HepG2 (cell line): ENCODE data around the gene PATL2.

Experiments used
- CTCF ChIP-seq: sonication (generic); formaldehyde crosslinking; IDR thresholded peaks from 2 replicates; pipeline ENCODE4 v1.5.0; 2020; ENCODE audit warnings: mild to moderate bottlenecking, missing genetic modification reagents, moderate library complexity
- DR1 ChIP-seq: sonication (generic); formaldehyde crosslinking; IDR thresholded peaks from 2 replicates; pipeline ENCODE4 v1.8.0; 2021; ENCODE audit warnings: mild to moderate bottlenecking, missing genetic modification reagents, inconsistent platforms
- EZH2 ChIP-seq: conservative IDR thresholded peaks from 2 replicates; pipeline ENCODE4 v1.6.1; 2012; ENCODE audit warnings: mild to moderate bottlenecking, low read depth, low read length, moderate library complexity
- HINFP ChIP-seq: sonication (generic); formaldehyde crosslinking; IDR thresholded peaks from 2 replicates; pipeline ENCODE4 v1.4.0; 2020; ENCODE audit warnings: low read depth, mild to moderate bottlenecking, missing genetic modification reagents
- POLR2A ChIP-seq, 2 experiments: IDR thresholded peaks; 2 replicates each; pipeline ENCODE4 v1.6.1; 2011; ENCODE audit warnings: low read depth in 2 of 2, low read length in 2 of 2, mild to moderate bottlenecking in 1 of 2, moderate library complexity in 1 of 2; ENCODE audit not compliant: insufficient read depth in 1 of 2
- PPARG ChIP-seq: conservative IDR thresholded peaks from 2 replicates; pipeline ENCODE4 v1.6.1; 2016; ENCODE audit warnings: missing biosample characterization, missing genetic modification reagents
- RBAK ChIP-seq: sonication (generic); formaldehyde crosslinking; IDR thresholded peaks from 2 replicates; pipeline ENCODE4 v1.5.1; 2020; ENCODE audit warnings: mild to moderate bottlenecking, missing genetic modification reagents
- TAF1 ChIP-seq: sonication (generic); formaldehyde crosslinking; IDR thresholded peaks from 2 replicates; pipeline ENCODE4 v1.4.0; 2020; ENCODE audit warnings: missing genetic modification reagents
- TCF12 ChIP-seq, 2 experiments: fragments of 450-650 bp in 1 of 2; sonication (generic) in 1 of 2; formaldehyde crosslinking in 1 of 2; IDR thresholded peaks; 2 replicates each; pipeline versions ENCODE4 v1.6.1 to v1.8.0; 2017 to 2022; ENCODE audit warnings: antibody characterized with exemption in 1 of 2, mild to moderate bottlenecking in 1 of 2, missing genetic modification reagents in 1 of 2, moderate library complexity in 1 of 2
- ZBTB21 ChIP-seq: sonication (generic); formaldehyde crosslinking; IDR thresholded peaks from 2 replicates; pipeline ENCODE4 v1.4.0; 2020; ENCODE audit warnings: missing genetic modification reagents
- ZNF274 ChIP-seq: sonication (generic); formaldehyde crosslinking; IDR thresholded peaks from 2 replicates; pipeline ENCODE4 v1.5.1; 2020; ENCODE audit warnings: mild to moderate bottlenecking, missing genetic modification reagents
- ZNF329 ChIP-seq: sonication (generic); formaldehyde crosslinking; IDR thresholded peaks from 2 replicates; pipeline ENCODE4 v1.9.0; 2021; ENCODE audit warnings: low read depth, mild to moderate bottlenecking, missing genetic modification reagents
- ZNF563 ChIP-seq: sonication (generic); formaldehyde crosslinking; IDR thresholded peaks from 2 replicates; pipeline ENCODE4 v1.8.0; 2022; ENCODE audit warnings: mild to moderate bottlenecking, moderate library complexity, missing genetic modification reagents
- TF ChIP-seq, protein P1 (sequence below): sonication (generic); formaldehyde crosslinking; conservative IDR thresholded peaks from 2 replicates; pipeline ENCODE4 v1.8.1; 2023; ENCODE audit warnings: missing genetic modification reagents

GRCh38 chr15:44616974-44617373 lies 94.1 kb downstream of the PATL2 start:
- TF ChIP-seq HINFP (no peak), ZNF329 (CRISPR knock-in tag) (no peak), RBAK (CRISPR knock-in tag) (no peak), TAF1 (CRISPR knock-in tag) (no peak), EZH2 (no peak), CTCF (CRISPR knock-in tag) (no peak), ZBTB21 (no peak), TCF12 (IDR thresholded peaks at IDR 0.05) (no peak), TCF12 (CRISPR knock-in tag; IDR thresholded peaks at IDR 0.05) (no peak), POLR2A (IDR thresholded peaks at IDR 0.05; ENCODE audit: insufficient read depth in 1 of 2, low read depth in 2 of 2, low read length in 2 of 2) (no peak), ZNF563 (CRISPR knock-in tag) (no peak), DR1 (no peak), PPARG (no peak), ZNF274 (CRISPR knock-in tag) (no peak)
- TF ChIP-seq, protein P1, sequence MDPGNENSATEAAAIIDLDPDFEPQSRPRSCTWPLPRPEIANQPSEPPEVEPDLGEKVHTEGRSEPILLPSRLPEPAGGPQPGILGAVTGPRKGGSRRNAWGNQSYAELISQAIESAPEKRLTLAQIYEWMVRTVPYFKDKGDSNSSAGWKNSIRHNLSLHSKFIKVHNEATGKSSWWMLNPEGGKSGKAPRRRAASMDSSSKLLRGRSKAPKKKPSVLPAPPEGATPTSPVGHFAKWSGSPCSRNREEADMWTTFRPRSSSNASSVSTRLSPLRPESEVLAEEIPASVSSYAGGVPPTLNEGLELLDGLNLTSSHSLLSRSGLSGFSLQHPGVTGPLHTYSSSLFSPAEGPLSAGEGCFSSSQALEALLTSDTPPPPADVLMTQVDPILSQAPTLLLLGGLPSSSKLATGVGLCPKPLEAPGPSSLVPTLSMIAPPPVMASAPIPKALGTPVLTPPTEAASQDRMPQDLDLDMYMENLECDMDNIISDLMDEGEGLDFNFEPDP (CRISPR knock-in tag), result no peak
